Skin of body (tissue), 2 donors: ENCODE data around the gene PRDX1. TPM values are rescaled to one million over a fixed set of nuclear protein-coding genes. Genes with fewer than 3 reads are reported as not detected.

Experiments used
- DNase-seq: peaks from one replicate; lab custom pipeline; 2025; lab: John Stamatoyannopoulos, UW
- total RNA-seq: library from RNA; depleted of rRNA; stranded (reverse); fragments of >200 nt; gene quantifications from one replicate; pipeline ENCODE4 v1.2.3, GENCODE V29; 2014

Gene PRDX1
- total RNA-seq, result 187 TPM

DNA sequence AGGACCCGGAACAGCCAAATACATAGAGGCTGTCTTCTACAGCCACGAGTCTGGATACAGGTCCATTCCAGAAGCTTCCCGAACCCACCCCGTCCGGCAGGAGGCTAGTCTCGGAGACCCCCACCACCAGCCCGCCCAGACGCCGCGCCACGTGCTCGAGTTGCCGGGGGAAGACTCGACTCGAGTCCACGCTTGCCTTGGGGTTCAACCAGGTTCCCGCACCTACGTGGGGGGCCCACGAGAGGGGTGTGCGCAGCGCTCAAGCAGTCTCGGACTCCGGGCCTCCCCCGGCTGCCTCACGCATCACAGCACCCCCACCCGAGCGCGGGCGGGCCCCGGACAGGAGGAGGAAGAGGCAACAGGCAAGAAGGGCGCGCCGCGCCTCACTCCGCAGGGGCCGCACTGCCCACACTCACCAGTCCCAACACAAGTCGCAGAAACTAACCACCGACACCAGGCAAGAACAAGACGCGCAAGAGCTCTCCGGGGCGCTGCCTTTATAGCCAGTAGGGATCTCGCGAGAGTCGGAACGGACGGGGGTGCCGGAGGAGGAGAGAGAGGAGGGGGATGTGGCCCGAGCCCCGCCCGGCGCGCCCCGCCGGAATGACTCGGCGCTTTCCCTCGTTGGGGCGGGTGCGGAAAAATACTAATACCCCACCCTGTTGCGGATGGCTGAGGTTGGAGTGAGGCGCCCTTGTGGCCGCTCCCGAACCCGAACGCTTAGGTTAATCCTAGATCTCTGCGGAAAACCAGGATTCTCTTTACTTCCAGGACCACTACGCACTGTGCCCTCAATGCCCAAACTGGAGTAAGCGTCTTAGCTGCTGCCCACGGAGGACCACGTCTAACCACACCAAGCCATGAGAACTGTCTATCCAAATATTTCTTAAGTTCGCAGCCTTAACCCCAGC is at the start of gene PRDX1:
PRDX1 (minus strand) TSS at position 472 of the 911 bp plus-strand sequence. CDS start 2,841 bp downstream, outside the sequence.
- peak; percentile 94 for DNase-seq

DNA sequence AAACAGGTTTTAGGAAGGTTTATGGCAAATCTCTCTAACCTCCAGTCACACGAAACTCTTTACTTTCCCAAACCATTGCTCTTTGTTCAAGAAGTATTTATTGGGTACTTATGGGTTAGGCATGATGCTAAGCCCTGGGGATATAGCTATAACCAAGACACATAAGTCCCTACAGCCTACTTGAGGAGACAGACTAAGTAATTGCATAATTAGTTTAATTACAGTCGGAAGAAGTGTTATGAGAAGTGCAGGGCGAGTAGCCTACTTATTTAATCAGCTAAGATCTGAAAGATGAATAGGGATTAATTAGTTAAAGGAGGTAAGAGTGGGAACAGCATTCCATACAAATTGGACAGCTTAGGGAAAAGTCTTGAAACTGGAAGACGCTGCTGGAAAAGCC is 48.9 kb upstream of the PRDX1 start:
- no peak for DNase-seq

DNA sequence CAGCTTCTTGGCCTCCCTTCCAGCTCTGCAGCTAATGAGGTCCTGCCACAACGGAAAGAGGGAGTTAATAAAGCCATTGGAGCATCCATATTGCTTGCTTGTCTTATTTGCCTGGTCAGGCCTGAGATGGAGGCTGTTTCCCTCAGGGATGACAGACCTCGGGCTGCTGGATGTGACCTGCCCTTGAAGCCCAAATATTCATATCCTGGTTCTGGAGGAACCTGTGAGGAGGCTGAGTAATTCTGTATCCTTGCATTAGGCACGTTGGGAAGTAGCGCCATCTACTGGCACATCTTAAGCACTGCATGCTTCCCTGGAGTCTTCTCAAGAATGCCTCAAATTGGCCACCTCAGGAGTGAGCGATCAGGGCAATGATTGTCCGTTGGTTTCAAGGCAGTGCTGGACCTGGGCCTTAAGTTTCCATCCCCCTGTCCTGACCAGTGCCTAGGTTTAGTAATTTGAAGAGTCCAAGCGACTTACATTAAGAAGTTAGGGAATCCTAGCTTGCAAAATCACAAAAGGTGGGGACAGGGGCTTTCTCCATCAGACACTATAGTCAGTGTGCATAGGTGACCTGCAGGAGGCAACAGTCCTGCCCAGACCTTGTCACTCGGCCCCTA is 48.4 kb upstream of the PRDX1 start:
- DNase-seq, result peak; percentile 68

DNA sequence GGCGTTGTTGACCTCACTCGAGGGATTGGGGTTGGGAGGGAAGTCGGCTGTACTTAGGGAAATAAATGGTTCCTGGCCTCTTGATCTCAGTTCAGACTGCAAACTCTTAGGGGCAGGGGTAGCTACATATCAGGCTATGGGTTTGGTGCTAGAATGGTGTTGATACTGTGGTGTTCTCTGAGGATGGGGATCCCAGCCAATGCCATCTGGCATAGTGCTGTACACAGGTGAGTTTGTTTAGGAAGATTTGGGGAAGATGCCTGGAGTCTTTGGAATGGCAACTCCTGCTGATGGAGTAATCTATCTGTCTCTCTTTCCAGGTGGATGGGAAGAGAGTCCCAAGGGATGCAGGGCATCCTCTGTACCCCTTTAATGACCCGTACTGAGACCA is 47.9 kb upstream of the PRDX1 start:
- no peak for DNase-seq

DNA sequence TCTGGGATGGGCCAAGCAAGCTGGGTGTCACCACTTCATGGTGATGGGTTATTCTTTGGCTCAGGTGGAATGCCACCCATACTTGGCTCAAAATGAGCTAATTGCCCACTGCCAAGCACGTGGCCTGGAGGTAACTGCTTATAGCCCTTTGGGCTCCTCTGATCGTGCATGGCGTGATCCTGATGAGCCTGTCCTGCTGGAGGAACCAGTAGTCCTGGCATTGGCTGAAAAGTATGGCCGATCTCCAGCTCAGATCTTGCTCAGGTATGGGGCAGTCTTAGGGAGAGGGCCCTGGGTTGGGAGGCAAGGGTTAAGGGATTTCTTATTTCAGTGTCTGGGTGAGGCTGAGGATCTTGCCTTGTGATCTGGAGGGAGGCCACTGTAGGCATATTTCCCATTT is 46.7 kb upstream of the PRDX1 start:
- DNase-seq, result no peak

DNA sequence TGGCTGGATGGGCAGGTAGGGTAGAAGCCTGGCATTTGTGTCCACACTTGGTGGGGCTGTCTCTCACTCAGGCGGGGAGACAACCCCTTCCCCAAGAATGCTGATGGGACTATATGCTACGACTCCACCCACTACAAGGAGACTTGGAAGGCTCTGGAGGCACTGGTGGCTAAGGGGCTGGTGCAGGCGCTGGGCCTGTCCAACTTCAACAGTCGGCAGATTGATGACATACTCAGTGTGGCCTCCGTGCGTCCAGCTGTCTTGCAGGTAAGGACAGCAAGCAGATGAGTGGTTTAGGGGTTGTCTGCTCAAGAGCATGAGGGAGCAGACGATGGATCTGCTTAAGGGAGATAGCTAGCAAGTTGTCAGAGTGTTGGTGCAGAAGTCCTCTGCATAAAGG is 46.2 kb upstream of the PRDX1 start:
- DNase-seq, result no peak

DNA sequence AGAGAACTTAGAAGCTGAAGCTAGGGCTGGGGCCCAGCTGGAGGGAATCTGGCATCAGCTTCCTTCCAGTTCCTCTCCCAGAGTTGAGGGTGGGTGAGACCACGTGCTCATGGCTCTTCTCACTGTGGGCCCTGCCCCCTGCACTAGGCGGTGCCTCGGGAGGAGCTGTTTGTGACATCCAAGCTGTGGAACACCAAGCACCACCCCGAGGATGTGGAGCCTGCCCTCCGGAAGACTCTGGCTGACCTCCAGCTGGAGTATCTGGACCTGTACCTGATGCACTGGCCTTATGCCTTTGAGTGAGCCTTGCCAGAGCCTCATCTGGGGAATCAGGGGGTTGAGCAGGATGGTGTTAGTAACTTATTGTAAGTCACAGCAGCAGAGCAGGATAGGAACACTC is 45.0 kb upstream of the PRDX1 start:
- DNase-seq, result no peak

DNA sequence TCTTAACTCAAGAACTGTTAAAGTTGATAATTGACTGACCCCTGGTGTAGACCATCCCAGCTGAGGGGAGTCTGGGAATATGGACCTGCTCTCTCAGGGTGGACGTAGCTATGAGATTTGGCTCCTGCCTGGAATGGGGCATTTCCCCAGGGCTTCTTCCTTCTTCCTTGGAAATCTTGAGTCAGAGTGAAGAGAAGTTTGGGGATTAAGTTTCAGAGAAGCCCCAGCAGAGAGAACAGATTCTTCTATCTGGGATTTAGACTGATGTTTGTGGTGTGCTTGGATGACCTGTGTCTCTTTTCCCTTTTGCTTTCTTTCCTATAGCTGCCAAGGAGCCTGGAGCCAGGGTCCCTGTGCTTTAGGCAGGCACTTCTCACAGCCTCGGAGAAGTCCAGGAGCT is 42.2 kb upstream of the PRDX1 start:
- no peak for DNase-seq

DNA sequence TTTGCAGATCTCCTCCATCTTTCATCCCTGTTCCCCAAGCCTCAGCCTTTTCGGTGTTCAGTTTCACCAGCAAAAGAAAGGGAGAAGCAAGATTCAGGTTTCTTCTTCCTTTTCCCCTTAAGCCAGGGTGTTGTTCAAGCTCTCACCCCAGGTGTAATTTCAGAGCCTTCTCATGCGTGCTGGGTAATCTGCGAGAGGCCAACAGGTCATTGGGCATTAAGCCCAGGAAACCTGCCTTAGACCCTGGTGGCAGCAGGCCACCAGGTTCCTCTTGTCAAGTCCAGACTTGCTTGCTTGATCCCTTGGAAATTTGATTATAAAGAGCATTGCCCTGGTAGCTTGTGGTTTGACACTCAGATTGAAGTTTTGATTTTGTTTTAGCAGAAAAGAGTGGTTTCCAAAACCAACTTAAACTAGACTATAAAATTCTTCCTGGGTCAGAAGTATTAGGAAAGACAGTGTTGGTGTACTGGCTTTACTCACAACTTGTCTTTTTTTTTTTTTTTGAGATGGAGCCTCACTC is 35.8 kb upstream of the PRDX1 start:
- DNase-seq, result no peak

DNA sequence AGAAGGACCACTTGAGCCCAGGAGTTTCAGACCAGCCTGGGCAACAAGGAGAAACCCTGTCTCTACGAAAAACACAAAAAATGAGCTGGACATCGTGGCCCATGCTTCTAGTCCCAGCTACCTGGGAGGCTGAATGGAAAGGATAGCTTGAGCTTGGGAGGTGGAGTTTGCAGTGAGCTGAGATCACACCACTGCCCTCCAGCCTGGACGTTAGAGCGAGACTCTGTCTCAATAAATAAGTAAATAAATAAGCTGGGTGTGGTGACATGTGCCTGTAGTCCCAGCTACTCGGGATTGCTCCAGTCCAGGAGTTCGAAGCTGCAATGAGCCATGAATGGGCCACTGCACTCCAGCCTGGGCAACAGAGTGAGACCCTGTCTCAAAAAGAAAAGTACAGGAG is 32.5 kb upstream of the PRDX1 start:
- DNase-seq, result no peak

DNA sequence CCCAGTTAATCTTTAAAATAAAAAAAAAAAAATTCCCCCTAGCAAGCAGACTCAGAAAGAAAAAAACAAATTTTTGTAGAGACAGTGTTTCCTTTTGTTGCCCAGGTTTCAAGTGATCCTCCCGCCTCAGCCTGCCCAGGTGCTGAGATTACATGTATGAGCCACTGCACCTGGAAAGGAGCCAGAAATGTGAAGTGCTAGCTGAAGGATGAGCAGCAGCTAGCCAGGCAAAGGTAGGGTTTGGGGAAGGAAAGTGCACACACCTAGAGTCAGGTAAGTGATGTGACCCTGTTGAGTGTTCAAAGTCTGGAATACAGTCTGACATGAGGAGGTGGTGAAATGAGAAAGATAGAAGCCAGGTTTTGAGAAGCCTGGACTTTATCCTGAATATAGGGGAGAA is 30.6 kb upstream of the PRDX1 start:
- no peak for DNase-seq

DNA sequence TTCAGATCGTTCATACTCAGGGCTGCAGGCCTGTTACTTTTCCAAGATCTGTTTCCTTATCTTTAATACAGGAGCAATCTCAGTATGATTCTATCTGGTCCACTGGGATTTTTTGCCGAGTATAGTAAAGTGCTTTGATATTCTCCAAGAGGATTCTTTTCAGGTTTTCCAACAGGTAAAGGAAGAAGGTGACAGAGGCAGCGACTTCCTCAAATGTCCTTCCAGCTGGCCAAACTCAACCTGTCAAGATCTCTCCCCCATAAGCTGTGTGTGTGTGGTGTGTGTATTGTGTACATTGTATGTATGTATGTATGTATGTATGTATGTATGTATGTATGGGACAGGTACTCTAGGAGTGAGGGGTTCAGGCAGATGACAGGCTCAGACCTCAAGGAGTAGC is 30.0 kb upstream of the PRDX1 start:
- DNase-seq, result no peak

DNA sequence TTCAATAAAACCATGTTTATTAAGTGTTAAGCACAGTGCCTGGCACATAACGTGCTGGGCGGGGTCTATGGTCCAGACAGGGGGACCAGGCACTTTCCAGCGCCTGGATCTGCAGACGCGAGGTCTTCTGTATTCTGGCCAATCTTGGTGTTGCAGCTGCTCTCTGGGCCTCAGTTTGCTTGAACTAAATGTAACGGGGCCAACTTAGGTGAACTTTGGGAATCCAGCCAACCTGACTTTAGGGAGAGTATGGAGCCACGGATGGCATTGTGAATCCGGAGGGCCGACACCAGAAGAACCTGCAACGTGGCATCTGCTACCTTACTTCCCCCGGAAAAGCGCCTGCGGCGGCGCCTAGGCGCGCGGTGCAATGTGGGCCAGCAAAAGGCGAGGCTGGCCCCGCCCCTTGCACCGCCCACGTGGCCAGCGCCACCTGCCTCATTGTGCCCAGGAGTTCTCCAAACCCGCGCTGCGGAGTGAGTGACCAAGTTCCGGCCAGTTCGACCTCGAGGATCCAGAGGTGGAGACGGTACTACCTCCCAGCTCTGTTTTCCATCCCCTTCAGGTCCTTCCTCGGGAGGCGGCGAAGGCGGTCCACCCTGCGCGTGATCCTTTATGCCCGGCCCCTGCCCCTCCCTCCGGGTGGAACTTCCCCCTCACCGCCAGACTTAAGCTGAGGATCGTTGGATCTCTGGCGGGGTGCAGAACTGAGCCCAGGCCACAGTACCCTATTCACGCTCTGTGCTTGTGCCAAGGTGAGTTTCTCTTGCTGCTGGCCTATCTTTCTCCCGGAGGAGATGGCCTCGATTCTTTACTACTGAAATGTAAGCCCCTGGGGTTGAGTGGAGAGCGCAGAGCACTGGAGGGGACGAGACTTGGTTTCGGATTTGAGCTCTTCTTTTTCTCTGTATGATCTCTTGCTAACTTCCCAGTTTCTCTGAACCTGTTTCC is 29.0 kb upstream of the PRDX1 start, which contains the start of gene AKR1A1:
AKR1A1 (plus strand) TSS at position 426 of the 951 bp plus-strand sequence. CDS start 10,969 bp downstream, outside the sequence.
- peak; percentile 86 for DNase-seq

DNA sequence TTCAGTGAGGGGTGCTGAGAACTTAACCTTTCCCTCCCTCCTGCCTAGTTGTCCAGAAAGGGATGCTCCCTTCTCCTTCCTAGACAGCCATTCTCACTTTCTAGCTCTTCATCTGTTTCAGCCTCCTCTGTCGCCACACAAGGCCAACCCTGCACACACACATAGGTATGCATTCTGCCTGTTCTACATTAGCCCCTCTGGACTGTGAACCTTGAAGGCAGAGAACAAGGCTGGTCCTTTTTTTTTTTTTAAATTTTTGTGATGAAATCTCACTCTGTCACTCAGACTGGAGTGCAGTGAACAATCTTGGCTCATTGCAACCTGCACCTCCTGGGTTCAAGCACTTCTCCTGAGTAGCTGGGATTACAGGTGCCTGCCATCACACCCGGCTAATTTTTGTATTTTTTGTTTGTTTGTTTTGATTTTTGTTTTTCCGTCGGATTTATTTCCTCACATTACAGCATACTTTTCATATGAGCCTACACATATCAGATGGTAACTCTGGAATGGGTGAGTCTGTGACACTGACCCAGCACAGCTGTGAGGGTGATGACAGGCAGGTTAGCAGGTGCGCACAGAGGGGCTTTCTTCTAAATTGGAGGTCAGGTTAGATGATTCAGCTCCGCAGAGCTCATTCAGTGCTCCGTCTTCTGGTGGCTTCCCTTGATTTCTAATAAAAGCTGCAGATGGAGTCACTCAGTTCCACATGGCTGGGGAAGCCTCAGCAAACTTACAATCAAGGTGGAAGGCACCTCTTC is 24.0 kb upstream of the PRDX1 start:
- no peak for DNase-seq

DNA sequence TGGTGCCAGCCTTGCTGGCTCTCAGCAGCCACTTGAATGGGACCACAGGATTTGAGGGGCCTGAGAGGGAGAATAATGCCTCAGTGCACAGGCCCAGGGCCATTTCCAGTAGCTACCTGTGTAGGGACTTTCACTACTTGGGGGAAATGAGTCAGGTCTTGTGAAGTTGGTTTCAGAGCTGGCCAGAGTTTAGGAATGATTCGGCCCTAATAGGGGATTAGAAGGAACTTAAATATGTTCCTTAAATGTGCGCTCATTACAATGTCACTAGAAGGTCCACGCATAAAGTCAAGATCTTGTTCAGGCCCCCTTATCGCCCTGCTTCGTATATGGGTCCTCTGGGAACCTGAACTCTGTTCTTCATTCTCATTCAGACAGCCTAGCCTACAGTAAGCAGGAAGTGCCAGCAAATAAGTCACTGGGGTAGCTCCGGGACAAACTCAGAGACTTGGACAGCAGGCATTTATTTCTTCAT is 23.4 kb upstream of the PRDX1 start:
- DNase-seq, result no peak

DNA sequence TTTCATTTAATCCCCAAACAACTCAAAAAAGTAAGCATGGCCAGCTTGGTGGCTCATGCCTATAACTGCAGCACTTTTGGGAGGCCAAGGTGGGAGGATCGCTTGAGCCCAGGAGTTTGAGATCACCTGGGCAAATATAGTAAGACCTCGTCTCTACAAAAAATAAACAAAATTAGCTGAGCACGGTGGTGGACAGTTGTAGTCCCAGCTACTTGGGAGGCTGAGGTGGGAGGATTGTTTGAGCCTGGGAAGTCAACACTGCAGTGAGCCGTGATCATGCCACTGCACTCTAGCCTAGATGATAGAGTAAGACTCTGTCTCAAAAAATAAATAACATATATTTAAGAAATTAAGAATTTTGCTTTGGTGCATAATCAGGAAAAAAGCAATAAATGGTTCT is 22.8 kb upstream of the PRDX1 start:
- DNase-seq, result no peak

DNA sequence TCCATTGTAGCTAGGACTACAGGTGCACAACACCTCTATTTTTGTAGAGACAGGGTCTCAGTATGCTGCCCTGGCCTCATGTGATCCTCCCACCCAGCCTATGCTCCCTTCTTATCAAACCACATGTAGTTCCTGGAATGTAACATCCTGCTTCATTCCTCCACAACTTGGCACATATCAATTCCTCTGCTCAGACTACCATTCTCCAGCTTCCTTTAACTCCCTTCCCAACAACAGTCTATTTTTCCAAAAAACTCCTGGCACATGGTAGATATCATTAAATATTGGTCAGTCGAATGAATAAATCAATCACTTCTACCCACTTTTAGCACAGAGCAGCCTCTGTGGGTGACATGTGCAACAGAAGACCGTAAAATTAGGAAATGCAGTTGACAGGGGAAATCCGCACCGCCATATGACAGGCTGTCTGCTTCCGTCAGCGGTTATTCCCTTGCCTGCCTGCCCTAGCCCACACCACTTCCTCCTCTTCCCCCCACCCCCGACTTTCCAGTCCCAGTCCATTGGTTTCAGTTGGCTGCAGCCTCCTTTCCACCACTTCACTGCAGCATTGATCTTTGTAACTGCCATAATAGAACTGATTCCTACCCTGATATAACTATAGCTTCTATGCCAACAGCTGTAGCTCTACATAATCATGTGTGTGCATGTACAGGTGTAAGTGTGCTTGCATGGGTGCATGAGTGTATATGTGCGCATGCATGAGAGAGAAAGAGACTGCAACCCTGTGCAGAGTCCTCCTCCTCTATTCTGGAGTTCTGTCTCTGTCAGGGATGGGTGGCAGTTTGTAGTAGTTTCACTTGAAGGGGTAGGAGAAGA is 22.1 kb upstream of the PRDX1 start:
- peak; percentile 30 for DNase-seq

DNA sequence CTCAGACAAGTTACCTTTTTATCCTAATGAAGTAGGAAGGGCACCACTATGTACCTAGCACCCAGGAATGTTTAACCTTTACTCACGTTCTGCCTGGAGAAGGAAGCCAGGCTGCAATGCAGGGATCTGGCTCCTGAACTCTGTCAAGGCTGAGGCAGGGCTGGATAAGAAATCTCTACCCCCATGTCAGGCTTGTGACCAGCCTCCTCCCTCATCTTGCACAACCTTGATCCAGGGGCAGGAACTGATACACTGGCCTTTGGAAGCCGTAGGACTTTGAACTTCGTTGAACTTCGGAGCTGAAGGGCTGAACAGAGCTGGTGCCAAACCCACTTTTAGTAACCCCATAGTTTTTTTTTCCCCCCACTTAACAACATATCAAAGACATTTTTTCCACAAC is 20.9 kb upstream of the PRDX1 start:
- DNase-seq, result no peak

DNA sequence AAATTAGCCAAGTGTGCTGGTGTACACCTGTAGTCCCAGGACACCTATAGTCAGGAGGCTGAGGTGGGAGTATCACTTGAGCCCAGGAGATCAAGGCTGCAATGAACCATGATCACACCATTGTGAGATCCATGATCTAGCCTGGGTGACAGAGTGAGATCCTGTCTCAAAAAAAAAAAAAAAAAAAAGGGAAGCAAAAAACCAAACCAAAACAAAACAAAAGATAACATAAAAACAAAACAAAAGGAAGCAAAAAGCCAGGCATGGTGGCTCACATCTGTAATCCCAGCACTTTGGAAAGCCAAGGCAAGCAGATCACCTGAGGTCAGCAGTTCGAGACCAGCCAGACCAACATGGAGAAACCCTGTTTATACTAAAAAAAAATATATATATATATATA is 19.5 kb upstream of the PRDX1 start:
- DNase-seq, result no peak

DNA sequence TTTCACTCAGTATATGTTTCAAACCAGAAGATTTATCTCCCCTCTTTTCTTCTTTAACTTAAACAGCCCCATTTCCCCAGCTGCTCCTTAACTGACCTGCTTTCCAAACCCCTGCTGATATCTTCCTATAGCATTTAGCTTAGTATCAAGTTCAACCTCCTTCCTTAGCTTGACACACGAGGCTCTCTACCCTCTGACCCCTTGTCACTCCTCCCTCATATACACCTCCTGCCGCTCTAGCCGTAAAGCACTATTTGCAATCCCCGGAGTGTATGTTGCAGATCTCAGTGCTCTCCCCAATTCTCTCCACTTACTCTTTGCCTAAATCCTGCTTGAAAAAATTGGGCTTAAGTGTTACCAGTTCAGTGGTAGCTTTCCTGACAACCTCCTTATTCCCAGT is 15.2 kb upstream of the PRDX1 start:
- no peak for DNase-seq
